Measurements from ENCODE around the gene CREB3.

CREB3 gene

DNA sequence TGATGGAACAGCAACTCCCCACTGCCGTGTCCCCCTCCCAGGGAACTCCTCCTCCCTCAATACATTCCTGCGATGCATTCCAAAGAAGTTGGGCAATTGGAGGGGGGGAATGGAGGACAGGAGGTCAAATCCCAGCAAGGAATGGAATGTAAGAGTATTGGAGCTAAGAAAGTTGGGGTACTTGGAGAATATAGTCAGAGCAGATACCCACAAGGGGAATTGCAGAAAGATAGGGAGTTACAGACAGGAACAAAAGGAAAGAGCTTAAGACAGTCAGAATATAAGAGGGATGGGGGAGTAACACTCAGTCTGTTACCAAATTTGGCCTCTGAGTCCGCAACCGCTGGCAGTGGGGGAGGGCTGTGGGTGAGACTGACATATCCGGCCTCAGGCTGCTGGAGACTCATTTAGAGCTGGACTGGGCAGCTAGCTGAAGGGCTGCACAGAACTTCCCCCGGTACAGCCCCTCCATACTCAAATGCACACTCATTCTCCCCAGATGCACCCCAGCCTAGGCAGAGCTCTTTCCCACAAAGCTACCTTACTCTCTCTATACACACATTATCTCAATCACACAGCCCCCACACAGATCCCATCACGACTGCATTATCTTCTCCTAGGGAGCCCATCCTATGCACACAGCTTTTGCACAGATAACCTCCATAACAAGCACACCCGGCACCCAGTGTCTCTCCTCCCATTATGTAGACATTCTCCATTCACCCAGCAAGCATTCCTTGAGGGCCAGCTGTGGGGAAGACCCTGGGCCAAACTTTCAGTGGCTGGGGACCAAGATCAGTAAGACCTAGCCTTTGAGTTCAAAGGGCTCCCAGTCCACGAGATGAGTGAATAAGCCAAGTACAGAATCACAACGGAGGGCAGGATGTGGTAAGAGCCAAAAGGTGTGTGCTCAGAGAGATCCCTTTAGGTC lies 4.2 kb upstream of the CREB3 start:
- no peaks in the 10 kb centered on the region for H3K9me3 Mint-ChIP-seq
- peaks cover 7% of the 10 kb centered on the region for H3K4me1 Mint-ChIP-seq (ENCODE audit: low read depth)
- H3K4me3 Mint-ChIP-seq = no peak overlapping the region
- DNase-seq = peak; percentile 56
- H3K27me3 Mint-ChIP-seq = no peaks in the 10 kb centered on the region
- H3K36me3 Mint-ChIP-seq (ENCODE audit: low read depth) = peaks cover 63% of the 10 kb centered on the region
- H3K27ac Mint-ChIP-seq = no peak overlapping the region

- peaks cover 15% of the 10 kb centered on the region for H3K4me1 Mint-ChIP-seq (ENCODE audit: low read depth)
- H3K9me3 Mint-ChIP-seq = no peaks in the 10 kb centered on the region
- H3K27me3 Mint-ChIP-seq = no peaks in the 10 kb centered on the region
- peaks cover 57% of the 10 kb centered on the region for H3K36me3 Mint-ChIP-seq (ENCODE audit: low read depth)
- H3K4me3 Mint-ChIP-seq = no peak overlapping the region
- no peak overlapping the region for H3K27ac Mint-ChIP-seq
- no peak for DNase-seq
Measured at GRCh38 chr9:35729101-35729500, 3.4 kb upstream of the CREB3 start.

GRCh38 chr9:35729700-35730485 lies 2.6 kb upstream of the CREB3 start:
- Mint-ChIP-seq H3K4me3 (no peak overlapping the region), H3K4me1 (ENCODE audit: low read depth) (peaks cover 20% of the 10 kb centered on the region), H3K36me3 (ENCODE audit: low read depth) (peaks cover 57% of the 10 kb centered on the region), H3K27me3 (no peaks in the 10 kb centered on the region), H3K27ac (no peak overlapping the region), H3K9me3 (no peaks in the 10 kb centered on the region)
- DNase-seq = no peak

- peaks cover 22% of the 10 kb centered on the region for H3K4me1 Mint-ChIP-seq (ENCODE audit: low read depth)
- no peak overlapping the region for H3K4me3 Mint-ChIP-seq
- no peak for DNase-seq
- H3K27ac Mint-ChIP-seq = no peak overlapping the region
- H3K36me3 Mint-ChIP-seq (ENCODE audit: low read depth) = peaks cover 57% of the 10 kb centered on the region
- H3K27me3 Mint-ChIP-seq = no peaks in the 10 kb centered on the region
- no peaks in the 10 kb centered on the region for H3K9me3 Mint-ChIP-seq
Measured at GRCh38 chr9:35730486-35730854, 2.0 kb upstream of the CREB3 start.

GRCh38 chr9:35731415-35732184 lies 866 bp upstream of the CREB3 start:
- DNase-seq = no peak
- H3K4me3 Mint-ChIP-seq = no peak overlapping the region
- H3K27me3 Mint-ChIP-seq = no peaks in the 10 kb centered on the region
- H3K27ac Mint-ChIP-seq = peak overlapping the region; percentile 98
- H3K4me1 Mint-ChIP-seq (ENCODE audit: low read depth) = peaks cover 24% of the 10 kb centered on the region
- H3K36me3 Mint-ChIP-seq (ENCODE audit: low read depth) = peaks cover 58% of the 10 kb centered on the region
- no peaks in the 10 kb centered on the region for H3K9me3 Mint-ChIP-seq

DNA sequence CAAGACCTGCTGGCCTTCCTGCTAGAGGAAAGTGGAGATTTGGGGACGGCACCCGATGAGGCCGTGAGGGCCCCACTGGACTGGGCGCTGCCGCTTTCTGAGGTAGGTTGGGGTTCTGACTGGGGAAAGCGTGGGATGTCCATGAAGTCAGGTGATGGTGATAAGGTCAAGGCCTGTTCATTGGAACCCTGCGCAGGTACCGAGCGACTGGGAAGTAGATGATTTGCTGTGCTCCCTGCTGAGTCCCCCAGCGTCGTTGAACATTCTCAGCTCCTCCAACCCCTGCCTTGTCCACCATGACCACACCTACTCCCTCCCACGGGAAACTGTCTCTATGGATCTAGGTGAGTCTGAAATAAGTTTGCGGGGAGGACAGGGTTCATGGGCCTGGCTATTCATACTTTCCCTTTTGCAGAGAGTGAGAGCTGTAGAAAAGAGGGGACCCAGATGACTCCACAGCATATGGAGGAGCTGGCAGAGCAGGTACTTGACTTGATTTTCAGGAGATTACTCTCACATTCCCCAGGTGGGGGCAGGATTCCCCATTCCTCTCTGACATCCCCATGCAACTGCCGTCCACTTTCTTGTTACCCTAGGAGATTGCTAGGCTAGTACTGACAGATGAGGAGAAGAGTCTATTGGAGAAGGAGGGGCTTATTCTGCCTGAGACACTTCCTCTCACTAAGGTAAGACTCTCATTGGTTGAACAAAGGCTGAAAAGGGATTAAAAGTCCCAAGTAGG lies 505 bp downstream of the CREB3 start:
- Mint-ChIP-seq H3K9me3 (no peaks in the 10 kb centered on the region), H3K36me3 (ENCODE audit: low read depth) (peaks cover 66% of the 10 kb centered on the region), H3K4me3 (no peak overlapping the region), H3K27me3 (no peaks in the 10 kb centered on the region), H3K4me1 (ENCODE audit: low read depth) (peaks cover 24% of the 10 kb centered on the region), H3K27ac (peak overlapping the region; percentile 98)
- peak; percentile 42 for DNase-seq

GRCh38 chr9:35734096-35734495 lies 1.6 kb downstream of the CREB3 start:
- Mint-ChIP-seq H3K9me3 (no peaks in the 10 kb centered on the region), H3K27ac (peak overlapping the region; percentile 76), H3K4me3 (peak overlapping the region; percentile 19), H3K4me1 (ENCODE audit: low read depth) (peaks cover 24% of the 10 kb centered on the region), H3K36me3 (ENCODE audit: low read depth) (peaks cover 77% of the 10 kb centered on the region), H3K27me3 (no peaks in the 10 kb centered on the region)
- DNase-seq = no peak

DNA sequence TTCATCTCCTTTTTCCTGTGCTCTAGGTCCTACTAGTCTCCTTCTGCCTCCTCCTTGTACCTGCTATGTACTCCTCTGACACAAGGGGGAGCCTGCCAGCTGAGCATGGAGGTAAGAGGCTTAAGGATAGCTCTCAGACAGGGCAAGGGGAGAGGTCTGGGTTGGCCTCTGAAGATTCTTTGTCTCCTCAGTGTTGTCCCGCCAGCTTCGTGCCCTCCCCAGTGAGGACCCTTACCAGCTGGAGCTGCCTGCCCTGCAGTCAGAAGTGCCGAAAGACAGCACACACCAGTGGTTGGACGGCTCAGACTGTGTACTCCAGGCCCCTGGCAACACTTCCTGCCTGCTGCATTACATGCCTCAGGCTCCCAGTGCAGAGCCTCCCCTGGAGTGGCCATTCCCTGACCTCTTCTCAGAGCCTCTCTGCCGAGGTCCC lies 3.8 kb downstream of the CREB3 start:
- DNase-seq = peak; percentile 68
- H3K4me3 Mint-ChIP-seq = no peak overlapping the region
- no peaks in the 10 kb centered on the region for H3K9me3 Mint-ChIP-seq
- H3K27me3 Mint-ChIP-seq = no peaks in the 10 kb centered on the region
- H3K4me1 Mint-ChIP-seq (ENCODE audit: low read depth) = peaks cover 24% of the 10 kb centered on the region
- H3K27ac Mint-ChIP-seq = no peak overlapping the region
- peaks cover 90% of the 10 kb centered on the region for H3K36me3 Mint-ChIP-seq (ENCODE audit: low read depth)

GRCh38 chr9:35737143-35737542 lies 4.7 kb downstream of the CREB3 start:
- Mint-ChIP-seq H3K4me1 (ENCODE audit: low read depth) (peaks cover 32% of the 10 kb centered on the region), H3K27me3 (no peaks in the 10 kb centered on the region), H3K4me3 (no peak overlapping the region), H3K36me3 (ENCODE audit: low read depth) (peaks cover 92% of the 10 kb centered on the region), H3K27ac (no peak overlapping the region), H3K9me3 (no peaks in the 10 kb centered on the region)
- no peak for DNase-seq

DNA sequence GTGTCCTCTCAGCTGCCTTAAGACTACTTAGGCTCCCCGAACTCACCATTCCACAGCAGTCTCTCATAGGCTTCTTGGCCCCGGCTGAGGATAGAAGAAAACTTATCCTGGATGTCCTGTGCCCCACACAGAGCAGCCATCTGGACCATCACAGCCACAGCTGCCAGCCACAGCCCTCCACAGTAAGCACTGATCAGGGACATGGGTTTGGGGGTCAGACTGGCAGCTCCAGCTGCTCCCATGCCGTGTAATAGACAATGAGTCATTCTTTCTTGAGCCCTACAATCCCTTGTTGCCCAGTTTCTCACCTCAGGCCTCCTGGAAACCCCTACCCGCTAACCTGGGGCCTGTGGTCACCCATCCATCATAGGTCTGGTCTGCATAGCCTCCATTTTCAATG lies 5.7 kb downstream of the CREB3 start:
- H3K27me3 Mint-ChIP-seq = no peaks in the 10 kb centered on the region
- H3K36me3 Mint-ChIP-seq (ENCODE audit: low read depth) = peaks cover 93% of the 10 kb centered on the region
- no peak overlapping the region for H3K4me3 Mint-ChIP-seq
- H3K4me1 Mint-ChIP-seq (ENCODE audit: low read depth) = peaks cover 32% of the 10 kb centered on the region
- DNase-seq = no peak
- no peaks in the 10 kb centered on the region for H3K9me3 Mint-ChIP-seq
- no peak overlapping the region for H3K27ac Mint-ChIP-seq

DNA sequence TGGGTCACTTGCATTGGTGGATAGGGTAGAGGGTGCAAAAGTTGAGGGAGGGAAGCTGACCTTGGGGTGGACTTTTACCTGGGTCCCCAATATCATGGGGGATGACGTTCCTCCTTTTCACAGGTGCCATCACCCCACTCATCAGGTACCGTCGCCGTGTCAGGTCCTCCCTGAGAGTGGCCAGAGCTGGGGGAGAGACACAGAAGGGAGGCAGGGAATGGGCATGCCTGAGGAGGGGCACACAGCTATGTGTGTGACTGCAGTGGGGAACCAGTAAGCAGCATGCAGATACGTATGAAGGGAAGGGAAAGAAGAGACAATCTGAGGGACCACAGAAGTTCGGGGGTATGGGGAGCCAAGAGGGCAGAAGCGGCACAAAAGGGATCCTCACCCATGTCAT lies 6.5 kb downstream of the CREB3 start:
- DNase-seq = no peak
- Mint-ChIP-seq H3K4me1 (ENCODE audit: low read depth) (peaks cover 27% of the 10 kb centered on the region), H3K36me3 (ENCODE audit: low read depth) (peaks cover 99% of the 10 kb centered on the region), H3K27me3 (no peaks in the 10 kb centered on the region), H3K9me3 (no peaks in the 10 kb centered on the region), H3K4me3 (no peak overlapping the region), H3K27ac (peak overlapping the region; percentile 57)

DNA sequence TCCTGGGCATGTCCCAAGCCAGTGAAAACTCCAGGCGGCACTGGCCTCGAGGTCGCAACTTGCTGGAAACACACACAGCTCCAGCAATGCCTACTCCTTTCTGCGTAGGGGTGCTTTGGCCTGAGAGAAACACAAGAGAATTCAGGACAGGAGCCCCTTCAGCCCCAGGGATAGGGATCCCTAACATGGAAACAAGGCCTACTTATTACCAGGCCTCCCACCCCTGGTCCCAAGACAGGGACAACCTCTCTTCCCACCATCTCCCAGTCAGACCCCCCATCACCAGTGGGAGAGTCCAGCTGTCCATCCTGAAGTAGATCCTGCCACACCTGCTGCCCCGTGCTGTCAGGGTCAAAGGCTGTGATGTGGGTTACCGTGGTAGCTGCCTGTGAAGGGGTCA lies 7.8 kb downstream of the CREB3 start:
- Mint-ChIP-seq H3K27me3 (no peaks in the 10 kb centered on the region), H3K4me1 (ENCODE audit: low read depth) (peaks cover 22% of the 10 kb centered on the region), H3K27ac (no peak overlapping the region), H3K4me3 (no peak overlapping the region), H3K36me3 (ENCODE audit: low read depth) (peaks cover 96% of the 10 kb centered on the region), H3K9me3 (no peaks in the 10 kb centered on the region)
- no peak for DNase-seq

DNA sequence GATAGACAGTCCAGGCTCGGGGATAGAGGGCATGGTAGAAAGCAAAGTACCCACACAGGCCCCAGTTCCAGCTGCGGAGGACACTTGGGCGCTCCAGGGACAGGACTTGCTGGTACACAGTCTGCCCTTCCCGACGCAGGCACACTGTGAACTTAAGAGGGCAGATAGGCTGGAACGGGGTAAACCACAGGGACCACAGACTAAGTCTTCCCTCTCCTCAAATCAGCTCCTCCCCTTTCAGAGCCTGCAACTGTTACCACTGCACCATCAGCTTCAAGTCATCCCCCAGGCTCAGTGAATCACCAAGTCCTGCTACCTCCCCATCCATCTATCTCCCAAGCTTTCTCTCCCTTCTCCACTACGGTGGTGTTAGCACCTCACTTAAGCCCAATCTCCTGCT lies 9.3 kb downstream of the CREB3 start:
- peak overlapping the region; percentile 10 for H3K27ac Mint-ChIP-seq
- H3K4me3 Mint-ChIP-seq = no peak overlapping the region
- no peaks in the 10 kb centered on the region for H3K9me3 Mint-ChIP-seq
- no peaks in the 10 kb centered on the region for H3K27me3 Mint-ChIP-seq
- peaks cover 94% of the 10 kb centered on the region for H3K36me3 Mint-ChIP-seq (ENCODE audit: low read depth)
- H3K4me1 Mint-ChIP-seq (ENCODE audit: low read depth) = peaks cover 32% of the 10 kb centered on the region
- DNase-seq = no peak

DNA sequence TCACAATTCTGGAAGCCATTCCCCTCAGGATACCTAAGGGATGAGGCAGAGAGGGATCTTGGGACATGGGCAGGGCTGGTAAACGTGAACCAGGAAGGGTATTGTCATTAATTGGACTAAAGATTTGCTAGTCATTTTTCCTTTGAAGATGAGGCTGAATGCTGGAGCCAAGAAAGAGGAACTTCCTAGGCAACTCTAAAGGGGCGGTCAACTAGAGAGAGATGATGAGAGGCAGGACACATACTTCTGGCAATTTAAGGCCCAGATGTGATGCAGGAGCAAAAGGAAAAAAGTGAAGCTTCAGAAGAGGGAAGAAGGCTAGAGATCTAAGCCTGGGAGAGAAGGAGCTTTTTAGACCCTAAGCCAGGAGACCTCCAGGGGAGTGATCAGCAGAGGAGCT lies 11.0 kb downstream of the CREB3 start:
- Mint-ChIP-seq H3K4me3 (no peak overlapping the region), H3K36me3 (ENCODE audit: low read depth) (peaks cover 90% of the 10 kb centered on the region), H3K4me1 (ENCODE audit: low read depth) (peaks cover 47% of the 10 kb centered on the region), H3K27me3 (no peaks in the 10 kb centered on the region), H3K9me3 (no peaks in the 10 kb centered on the region), H3K27ac (no peak overlapping the region)
- DNase-seq = no peak

All from activated T-cell treated with anti-CD3 and anti-CD28 coated beads, Interleukin-2, amount 50 U/mL, for 24 hours (primary cell).